Activated CD4-positive, alpha-beta T cell treated with anti-CD3 and anti-CD28 coated beads, Interleukin-2, amount 50 U/mL, for 24 hours (primary cell): ENCODE measurements around the gene CXXC4.

ENCODE experiments used
- DNase-seq, 2 donors: peaks; one replicate each; pipeline ENCODE4 v3.0.0-alpha.2; 2020; ENCODE audit warnings: low read depth in 1 of 2, low spot score in 1 of 2

The CXXC4 gene

DNA sequence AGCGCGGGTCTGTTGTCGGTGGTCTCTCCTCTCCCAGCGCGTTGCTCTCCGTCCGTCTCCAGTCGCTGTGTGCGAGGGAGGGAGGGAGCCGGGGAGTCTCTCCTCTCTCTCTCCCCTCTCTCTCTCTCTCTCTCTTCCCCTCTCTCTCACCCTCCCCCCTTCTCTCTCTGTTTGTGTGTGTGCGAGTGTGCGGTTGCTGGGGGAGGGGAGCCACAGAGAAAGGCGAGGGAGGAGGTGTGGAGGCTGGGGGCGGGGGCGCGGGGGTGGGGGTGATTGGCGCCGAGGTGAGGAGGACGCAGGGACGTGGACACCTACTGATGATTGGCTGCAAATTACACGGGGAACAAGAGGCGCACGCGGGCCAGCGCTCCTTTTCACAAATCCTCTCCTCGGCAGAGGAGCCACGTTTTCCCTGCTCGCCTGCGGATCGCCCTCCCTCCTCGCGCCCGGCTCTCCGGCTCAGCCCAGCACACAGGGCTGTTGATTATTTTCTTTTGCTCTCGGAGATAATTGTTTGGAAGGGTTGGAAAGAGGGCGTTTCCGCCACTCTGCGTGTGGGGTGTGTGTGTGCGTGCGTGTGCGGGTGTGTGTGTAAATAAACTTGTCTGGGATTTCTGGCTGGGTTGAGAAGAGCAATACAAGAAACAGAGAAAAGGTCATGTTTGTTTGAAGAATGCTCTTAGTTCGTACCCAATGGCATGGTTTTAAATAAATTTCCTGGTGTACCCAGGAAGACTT lies at the start of gene CXXC4:
CXXC4 (minus strand) TSS at position 73 of the 738 bp plus-strand sequence. CDS start 3,092 bp downstream, outside the sequence.
- DNase-seq: no peak

DNA sequence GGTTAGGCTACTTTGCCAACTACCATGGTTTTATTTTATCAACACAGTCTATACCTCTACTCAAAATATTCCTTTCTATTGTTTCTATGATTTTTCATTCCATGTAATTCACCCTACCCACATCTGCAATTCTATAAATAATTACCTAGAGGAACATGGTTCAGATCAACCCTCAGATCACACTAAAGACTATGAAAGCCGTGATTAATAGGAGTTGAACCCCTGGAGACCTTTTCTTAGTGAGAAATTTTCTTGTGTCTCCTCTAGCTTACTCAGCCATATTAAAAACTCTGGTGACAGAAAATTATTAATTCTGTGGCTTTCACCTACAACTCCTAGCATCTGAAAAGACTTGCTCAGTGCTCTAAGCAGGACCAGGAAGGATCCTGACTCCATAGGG lies 38.5 kb upstream of the CXXC4 start:
- no peak for DNase-seq

DNA sequence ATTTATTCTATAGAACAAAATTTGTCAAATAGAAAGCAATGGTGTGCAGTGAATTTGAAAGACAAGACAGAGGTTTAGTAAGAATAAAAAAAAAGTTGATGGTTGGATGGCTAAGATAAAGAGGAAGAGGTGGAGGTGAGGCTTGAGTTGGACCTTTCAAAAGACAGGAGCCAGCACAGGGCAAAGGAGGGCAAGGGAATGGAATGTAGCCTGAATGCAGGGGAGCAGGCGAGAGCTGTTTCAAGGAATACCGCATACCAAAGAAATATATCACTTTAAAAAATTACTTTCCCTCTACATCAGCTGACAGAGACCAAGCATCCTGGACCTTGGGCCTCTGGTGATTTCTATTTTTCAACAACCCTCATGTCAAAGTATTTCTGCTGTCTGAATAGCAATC lies 38.0 kb upstream of the CXXC4 start:
- DNase-seq: no peak

GRCh38 chr4:104531390-104531789 lies 36.7 kb upstream of the CXXC4 start:
- no peak for DNase-seq

GRCh38 chr4:104530426-104530825 lies 35.7 kb upstream of the CXXC4 start:
- no peak for DNase-seq

DNA sequence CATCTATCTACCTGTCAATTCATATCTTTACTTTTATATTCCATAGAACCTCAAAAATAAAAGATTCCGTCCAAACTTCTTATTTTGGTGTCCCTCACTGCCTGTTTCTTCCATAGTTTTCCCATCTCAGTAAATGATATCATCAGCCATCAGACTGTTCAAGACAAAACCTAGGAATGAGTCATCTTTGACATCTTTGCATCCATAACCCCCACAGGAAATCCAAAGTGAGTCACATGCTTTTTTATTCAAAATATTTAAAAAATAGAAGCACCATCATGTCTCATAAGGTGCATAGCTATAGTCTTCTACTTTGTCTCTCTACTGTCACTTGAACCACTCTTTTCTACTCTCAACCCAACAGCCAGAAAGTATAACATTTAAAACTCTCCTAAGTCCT lies 29.9 kb upstream of the CXXC4 start:
- no peak for DNase-seq

DNA sequence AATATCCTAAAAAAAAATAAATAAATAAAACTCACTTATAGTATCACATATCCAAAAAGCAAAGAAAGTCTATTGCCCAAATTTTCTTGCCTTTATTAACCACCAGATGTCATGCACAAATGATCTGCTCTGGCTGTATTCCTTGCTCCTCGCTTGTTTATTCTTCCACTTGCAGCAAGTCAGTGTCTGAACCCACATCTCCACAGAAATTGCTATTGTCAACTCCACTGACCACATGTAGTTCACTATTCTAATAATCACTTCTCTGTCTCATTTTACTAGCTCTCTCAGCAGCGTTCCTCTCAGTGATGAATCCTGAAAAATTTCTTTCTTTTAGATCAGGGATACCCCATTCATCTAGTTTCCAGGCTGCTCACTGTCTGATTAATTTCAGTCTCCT lies 29.3 kb upstream of the CXXC4 start:
- DNase-seq: no peak

- no peak for DNase-seq
Measured at GRCh38 chr4:104519588-104519987, 24.9 kb upstream of the CXXC4 start.

DNA sequence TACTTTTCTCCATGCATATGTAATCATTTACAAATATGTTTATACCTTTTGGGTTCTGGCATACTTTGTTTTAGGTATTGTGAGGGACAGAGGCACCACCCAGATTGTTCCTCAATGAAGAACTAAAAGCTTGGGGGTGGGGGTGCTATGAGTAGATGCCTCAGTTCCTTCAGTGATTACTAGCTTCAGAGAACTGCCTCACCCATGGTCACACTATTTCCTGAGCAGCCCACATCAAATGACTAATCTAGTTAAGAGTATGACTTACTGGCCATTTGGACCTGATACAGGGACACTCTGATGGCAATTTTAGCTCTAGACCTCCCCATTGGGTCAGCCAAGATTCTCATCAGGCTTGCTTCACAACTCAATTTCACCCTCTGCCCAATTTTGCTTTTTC lies 22.2 kb upstream of the CXXC4 start:
- DNase-seq: no peak

- DNase-seq: no peak
Measured at GRCh38 chr4:104508224-104508623, 13.5 kb upstream of the CXXC4 start.

GRCh38 chr4:104507112-104507511 lies 12.4 kb upstream of the CXXC4 start:
- DNase-seq: no peak

DNA sequence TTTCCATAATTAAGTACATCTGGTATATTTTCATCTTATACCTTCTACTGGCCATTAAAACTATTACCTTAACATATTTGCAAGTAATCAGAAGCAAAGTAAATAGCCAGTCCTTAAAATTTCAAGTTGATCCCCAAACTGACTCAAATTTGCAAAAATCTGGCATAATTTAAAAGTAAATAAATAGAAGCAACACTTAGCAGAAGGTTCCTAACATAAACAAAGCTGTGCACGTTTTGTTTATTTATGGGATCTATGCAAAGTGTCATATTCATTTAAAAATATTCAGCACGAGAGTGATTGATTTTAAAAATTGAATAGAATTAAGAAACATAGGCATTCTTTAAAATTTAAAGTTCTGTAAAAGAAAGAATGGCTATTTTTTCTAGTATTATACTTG lies 9.8 kb upstream of the CXXC4 start:
- no peak for DNase-seq

DNA sequence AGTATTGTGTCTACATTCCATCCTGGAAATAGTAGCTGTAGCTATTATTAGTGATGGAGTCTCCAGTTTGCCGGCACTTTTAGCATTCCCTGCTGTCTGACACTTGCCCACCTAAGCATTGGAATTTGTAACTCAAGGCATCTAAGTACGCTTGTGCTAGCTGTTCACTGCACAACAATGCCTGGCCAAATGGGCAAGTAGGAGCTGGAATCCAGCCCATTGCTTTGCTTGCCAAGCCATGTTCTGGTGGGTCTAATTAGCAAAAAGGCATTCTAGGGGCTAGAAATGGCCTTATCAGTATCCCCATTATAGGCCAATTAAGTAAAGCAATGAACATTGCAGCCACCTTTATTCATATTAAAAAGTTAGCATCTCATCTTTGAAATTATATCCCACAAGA lies 7.8 kb upstream of the CXXC4 start:
- no peak for DNase-seq

DNA sequence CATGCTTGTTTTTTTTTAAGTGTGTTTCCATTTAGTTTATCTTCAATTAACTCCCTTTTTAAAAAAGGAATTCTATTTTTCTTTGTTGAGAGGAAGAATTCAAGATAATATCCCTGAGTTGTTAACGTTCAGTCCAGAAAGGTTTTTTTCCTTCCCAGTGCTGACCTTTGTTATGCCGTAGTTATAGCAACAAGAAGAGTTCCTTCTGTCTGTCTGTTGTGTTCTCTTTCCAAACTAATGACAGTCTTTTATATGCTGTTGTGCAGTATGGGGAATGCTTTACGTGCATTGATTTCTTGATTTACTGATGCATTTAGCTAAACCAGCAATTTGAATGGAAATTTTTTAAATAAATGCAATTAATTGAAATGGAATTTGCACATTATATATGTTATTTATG lies 6.6 kb upstream of the CXXC4 start:
- DNase-seq: no peak

GRCh38 chr4:104500442-104500841 lies 5.7 kb upstream of the CXXC4 start:
- DNase-seq: no peak

GRCh38 chr4:104494185-104494584 lies 509 bp downstream of the CXXC4 start:
- DNase-seq: no peak

DNA sequence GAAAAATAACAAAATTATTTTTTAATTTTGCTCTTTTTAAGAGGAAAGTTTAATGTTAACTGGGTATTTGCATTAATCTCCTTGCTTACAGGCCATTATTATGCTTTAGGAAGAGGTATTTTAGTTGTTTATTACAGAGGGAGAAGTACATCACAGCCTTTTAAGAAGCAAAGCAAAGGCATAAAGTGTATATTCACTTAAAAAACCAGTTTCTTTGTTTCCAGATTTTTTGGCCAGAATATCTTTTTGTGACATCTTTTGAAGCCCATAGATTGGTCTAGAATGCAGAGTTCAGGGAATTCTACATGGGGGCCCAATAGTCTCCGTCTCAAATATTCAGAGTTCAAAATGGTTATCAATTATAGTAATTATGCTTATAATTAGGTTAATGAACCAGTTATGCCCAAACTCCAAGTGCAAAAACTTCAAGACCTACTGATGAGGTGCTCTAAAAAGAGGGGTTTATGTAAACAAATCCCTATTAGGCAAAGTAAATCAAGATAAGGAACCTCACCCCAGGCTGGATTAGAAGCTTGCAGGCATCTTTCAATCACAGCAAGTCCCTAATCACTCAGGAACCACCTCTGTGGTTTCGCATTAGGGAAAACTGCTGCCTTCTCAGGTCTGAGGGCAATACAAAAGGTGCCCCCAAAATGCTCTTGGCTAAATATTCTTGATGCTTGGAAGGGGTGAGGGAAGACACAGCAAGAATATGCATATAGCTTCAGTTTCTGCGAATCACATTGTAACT lies 1.4 kb downstream of the CXXC4 start:
- DNase-seq: no peak

GRCh38 chr4:104492183-104492771 lies 2.4 kb downstream of the CXXC4 start:
- no peak for DNase-seq

GRCh38 chr4:104491481-104492182 lies 3.1 kb downstream of the CXXC4 start:
- no peak for DNase-seq

- no peak for DNase-seq
Measured at GRCh38 chr4:104490770-104491480, 3.8 kb downstream of the CXXC4 start.
